Measurements from ENCODE around the gene DCXR. TPM values are rescaled to one million over a fixed set of nuclear protein-coding genes. Genes with fewer than 3 reads are reported as not detected.

DCXR gene
- total and polyA plus RNA-seq, 2 of the 13 experiments (the other 11 are each of a cell fraction or from before 2014, with no cell fraction given), result 287 to 311 TPM

DNA sequence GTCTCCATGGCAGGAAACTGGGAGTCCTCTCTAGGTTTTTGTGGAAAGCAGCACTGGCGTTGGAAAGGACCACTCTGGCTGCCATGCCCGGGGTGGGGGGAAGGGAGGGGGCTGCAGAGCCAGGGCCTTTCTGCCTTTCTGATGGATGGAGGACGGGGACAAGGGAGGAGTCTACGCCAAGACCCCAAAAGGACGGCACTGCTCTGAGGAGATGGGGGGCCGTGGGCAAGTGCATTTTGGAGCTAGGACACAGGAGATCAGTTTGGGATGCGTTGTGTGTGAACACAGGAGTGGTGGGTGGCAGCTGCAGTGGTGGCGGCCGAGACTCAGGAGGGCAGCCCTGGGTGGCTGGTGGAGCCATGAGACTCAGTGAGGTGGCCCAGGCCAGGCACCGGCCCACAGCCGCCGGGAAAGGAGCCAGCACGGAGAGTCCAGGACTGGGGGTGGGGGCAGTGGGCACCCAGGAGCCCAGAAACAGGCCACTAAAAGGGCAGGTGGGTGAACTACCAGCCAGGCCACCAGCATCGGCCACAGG is 16.9 kb downstream of the DCXR start (continued):
- TF ChIP-seq SRSF1 (optimal IDR thresholded peaks at IDR 0.05; ENCODE audit: low read depth, low read length), result peak; percentile 61

DNA sequence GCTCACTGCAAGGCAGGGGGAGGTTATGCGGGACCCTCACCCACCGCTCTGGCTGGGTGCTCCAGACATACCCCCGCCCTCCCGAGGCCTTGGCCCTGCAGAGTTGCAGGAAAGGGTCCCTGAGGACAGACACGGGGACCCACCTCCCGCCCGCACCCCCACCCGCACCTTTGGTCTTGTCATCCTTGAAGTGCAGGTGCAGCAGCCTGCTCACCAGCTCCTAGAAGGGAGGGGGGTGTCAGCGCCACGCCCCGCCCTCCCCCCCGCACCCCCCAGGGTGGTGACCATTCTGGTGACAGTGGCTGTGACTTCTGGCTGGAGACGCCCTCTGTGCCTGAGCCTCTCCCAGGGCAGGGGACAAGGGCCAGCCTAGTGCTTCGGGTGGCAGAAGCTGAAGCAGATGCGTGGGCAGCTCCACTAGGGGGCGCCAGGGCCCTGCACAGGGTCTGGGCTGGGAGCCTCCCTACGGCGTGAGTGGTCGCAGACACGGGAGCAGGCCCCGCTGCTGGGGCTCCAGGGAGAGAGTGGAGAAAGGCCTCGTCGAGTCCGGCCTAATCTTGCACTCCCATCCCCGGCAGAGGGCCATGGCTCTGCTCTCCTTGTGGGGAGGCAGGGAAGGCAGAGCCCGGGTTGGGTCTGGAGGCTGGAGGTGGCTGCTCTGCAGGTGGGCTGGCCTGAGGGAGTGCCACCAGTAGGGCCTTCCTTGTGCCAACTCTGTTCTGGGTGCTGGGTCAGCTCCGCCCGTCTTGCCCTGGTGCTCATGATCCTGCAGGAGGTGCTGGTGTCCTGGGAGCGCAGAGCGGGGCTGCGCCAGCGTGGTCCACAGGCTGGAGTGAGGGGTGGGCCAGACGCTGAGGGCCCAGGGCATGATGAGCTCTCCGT is 17.6 kb downstream of the DCXR start:
- Histone ChIP-seq H3K27ac (ENCODE audit: extremely low read length, insufficient read depth, low read length) (peak overlapping the region; percentile 39), H3K36me3 (replicated peaks in 1 of 2; ENCODE audit: control insufficient read depth in 1 of 2, insufficient read depth in 2 of 2, low read length in 2 of 2) (peaks cover 4 to 11% of the 10 kb centered on the region in 2 experiments; a peak in 3 of 5 replicates), H3K4me2 (ENCODE audit: low read depth, low read length) (peak overlapping the region; percentile 95), H3K9me3 (ENCODE audit: low read length) (no peaks in the 10 kb centered on the region), H2AFZ (ENCODE audit: low read length) (no peak overlapping the region), H4K20me1 (ENCODE audit: insufficient read depth, low read length) (no peaks in the 10 kb centered on the region; the same call in 1 of the 2 replicates), H3K79me2 (ENCODE audit: insufficient read depth, low read length) (peaks cover 41% of the 10 kb centered on the region), H3K4me1 (ENCODE audit: insufficient read depth, low read length) (peaks cover 82% of the 10 kb centered on the region), H3K4me3 (replicated peaks in 1 of 3; ENCODE audit: insufficient read depth in 1 of 3, low read depth in 2 of 3, low read length in 3 of 3) (peak overlapping the region in 1 of 3 experiments; percentile 90; a peak in 1 of 6 replicates), H3K27me3 (ENCODE audit: control insufficient read depth in 1 of 2, insufficient read depth in 2 of 2, low read length in 2 of 2) (no peaks in the 10 kb centered on the region; a peak in 1 of 5 replicates), H3K9ac (ENCODE audit: insufficient read depth, low read depth, low read length) (peak overlapping the region; percentile 44)
- WGBS (ENCODE audit: low lambda C conversion rate), result 65% methylated on average over 29 of the region's 34 CpGs
- peak; percentile 20 for ATAC-seq
- ChIA-PET CTCF (ENCODE audit: low intra/inter-chr PET ratio, low total read pairs) (interaction anchor here (0.6 to 6.8 kb wide), 7 partner anchors 19 to 150 kb away, joined by 3 to 181 read pairs (median 6); partner anchors contain the start of genes ASPSCR1 and NOTUM), POLR2A (interaction anchor here (0.6 to 14.1 kb wide), 21 partner anchors 9 to 293 kb away, joined by 3 to 470 read pairs (median 8); partner anchors contain the start of genes ASPSCR1, DCXR, FASN and MAFG)
- peak; percentile 77 for DNase-seq (ENCODE audit: low spot score)
- intact Hi-C loops (cut with micrococcal nuclease; ENCODE audit: unreplicated experiment), result loop anchor here (5.0 kb wide), 2 partner anchors 132 to 153 kb away; no protein-coding TSS in a partner anchor
- BruUV-seq (replicated peaks), result no TSS peak
- peak; percentile 67 for FAIRE-seq
- in situ Hi-C loops (cut with HindIII; ENCODE audit: extremely low pct_ligation_motif_present, low pct_unique_long_range_greater_than_20kb), result loop anchor here (5.0 kb wide), 1 partner anchor 63 kb away; no protein-coding TSS in a partner anchor
- TF ChIP-seq RBM22 (optimal IDR thresholded peaks at IDR 0.05; ENCODE audit: low read length) (peak; percentile 93), TP53 (CRISPR knock-in tag; conservative IDR thresholded peaks at IDR 0.05) (no peak), MED13 (CRISPR knock-in tag; IDR thresholded peaks at IDR 0.05) (0 out of 2 replicates have a peak, but pooled peaks have one; percentile 28), XRCC5 (optimal IDR thresholded peaks at IDR 0.05; ENCODE audit: low read length) (peak; percentile 93), HMG20A (CRISPR knock-in tag; IDR thresholded peaks at IDR 0.05; ENCODE audit: borderline replicate concordance) (no peak), TAF15 (IDR thresholded peaks at IDR 0.05; ENCODE audit: low read depth, low read length, poor library complexity, severe bottlenecking) (peak; percentile 97), ZNF605 (CRISPR knock-in tag; IDR thresholded peaks at IDR 0.05) (no peak)
- TF ChIP-seq, protein P1, sequence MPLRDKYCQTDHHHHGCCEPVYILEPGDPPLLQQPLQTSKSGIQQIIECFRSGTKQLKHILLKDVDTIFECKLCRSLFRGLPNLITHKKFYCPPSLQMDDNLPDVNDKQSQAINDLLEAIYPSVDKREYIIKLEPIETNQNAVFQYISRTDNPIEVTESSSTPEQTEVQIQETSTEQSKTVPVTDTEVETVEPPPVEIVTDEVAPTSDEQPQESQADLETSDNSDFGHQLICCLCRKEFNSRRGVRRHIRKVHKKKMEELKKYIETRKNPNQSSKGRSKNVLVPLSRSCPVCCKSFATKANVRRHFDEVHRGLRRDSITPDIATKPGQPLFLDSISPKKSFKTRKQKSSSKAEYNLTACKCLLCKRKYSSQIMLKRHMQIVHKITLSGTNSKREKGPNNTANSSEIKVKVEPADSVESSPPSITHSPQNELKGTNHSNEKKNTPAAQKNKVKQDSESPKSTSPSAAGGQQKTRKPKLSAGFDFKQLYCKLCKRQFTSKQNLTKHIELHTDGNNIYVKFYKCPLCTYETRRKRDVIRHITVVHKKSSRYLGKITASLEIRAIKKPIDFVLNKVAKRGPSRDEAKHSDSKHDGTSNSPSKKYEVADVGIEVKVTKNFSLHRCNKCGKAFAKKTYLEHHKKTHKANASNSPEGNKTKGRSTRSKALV (CRISPR knock-in tag; IDR thresholded peaks at IDR 0.05), result no peak
- TF ChIP-seq, protein P2, sequence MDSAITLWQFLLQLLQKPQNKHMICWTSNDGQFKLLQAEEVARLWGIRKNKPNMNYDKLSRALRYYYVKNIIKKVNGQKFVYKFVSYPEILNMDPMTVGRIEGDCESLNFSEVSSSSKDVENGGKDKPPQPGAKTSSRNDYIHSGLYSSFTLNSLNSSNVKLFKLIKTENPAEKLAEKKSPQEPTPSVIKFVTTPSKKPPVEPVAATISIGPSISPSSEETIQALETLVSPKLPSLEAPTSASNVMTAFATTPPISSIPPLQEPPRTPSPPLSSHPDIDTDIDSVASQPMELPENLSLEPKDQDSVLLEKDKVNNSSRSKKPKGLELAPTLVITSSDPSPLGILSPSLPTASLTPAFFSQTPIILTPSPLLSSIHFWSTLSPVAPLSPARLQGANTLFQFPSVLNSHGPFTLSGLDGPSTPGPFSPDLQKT (CRISPR knock-in tag; IDR thresholded peaks at IDR 0.05; ENCODE audit: borderline replicate concordance), result no peak
- TF ChIP-seq, protein P3, sequence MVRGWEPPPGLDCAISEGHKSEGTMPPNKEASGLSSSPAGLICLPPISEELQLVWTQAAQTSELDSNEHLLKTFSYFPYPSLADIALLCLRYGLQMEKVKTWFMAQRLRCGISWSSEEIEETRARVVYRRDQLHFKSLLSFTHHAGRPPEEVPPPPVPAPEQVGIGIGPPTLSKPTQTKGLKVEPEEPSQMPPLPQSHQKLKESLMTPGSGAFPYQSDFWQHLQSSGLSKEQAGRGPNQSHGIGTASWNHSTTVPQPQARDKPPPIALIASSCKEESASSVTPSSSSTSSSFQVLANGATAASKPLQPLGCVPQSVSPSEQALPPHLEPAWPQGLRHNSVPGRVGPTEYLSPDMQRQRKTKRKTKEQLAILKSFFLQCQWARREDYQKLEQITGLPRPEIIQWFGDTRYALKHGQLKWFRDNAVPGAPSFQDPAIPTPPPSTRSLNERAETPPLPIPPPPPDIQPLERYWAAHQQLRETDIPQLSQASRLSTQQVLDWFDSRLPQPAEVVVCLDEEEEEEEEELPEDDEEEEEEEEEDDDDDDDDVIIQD (CRISPR knock-in tag; IDR thresholded peaks at IDR 0.05; ENCODE audit: low read depth), result 0 out of 2 replicates have a peak, but pooled peaks have one; percentile 8
- TF ChIP-seq, protein P4, sequence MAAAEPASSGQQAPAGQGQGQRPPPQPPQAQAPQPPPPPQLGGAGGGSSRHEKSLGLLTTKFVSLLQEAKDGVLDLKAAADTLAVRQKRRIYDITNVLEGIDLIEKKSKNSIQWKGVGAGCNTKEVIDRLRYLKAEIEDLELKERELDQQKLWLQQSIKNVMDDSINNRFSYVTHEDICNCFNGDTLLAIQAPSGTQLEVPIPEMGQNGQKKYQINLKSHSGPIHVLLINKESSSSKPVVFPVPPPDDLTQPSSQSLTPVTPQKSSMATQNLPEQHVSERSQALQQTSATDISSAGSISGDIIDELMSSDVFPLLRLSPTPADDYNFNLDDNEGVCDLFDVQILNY (CRISPR knock-in tag; conservative IDR thresholded peaks at IDR 0.05), result no peak
- TF ChIP-seq, protein P5, sequence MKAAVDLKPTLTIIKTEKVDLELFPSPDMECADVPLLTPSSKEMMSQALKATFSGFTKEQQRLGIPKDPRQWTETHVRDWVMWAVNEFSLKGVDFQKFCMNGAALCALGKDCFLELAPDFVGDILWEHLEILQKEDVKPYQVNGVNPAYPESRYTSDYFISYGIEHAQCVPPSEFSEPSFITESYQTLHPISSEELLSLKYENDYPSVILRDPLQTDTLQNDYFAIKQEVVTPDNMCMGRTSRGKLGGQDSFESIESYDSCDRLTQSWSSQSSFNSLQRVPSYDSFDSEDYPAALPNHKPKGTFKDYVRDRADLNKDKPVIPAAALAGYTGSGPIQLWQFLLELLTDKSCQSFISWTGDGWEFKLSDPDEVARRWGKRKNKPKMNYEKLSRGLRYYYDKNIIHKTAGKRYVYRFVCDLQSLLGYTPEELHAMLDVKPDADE (CRISPR knock-in tag; IDR thresholded peaks at IDR 0.05), result no peak
